Stimulated activated naive CD8-positive, alpha-beta T cell treated with anti-CD3 and anti-CD28 coated beads, Interleukin-15, amount 100 ng/mL, for 72 hours (primary cell): ENCODE results near the gene WDR5.

Experiments used
- ATAC-seq: fragments of 150-1000 bp; cut with Tn5 transposase; 2 replicates; pipeline ENCODE4 v1.10.0; 2021; ENCODE audit warnings: mild to moderate bottlenecking, moderate library complexity
- DNase-seq, 2 donors: peaks; one replicate each; pipeline ENCODE4 v3.0.0; 2021 to 2022
- H3K27ac Mint-ChIP-seq, 2 donors: one replicate each; pipeline ENCODE4 v1.8.0; 2022; ENCODE audit warnings: mild to moderate bottlenecking in 2 of 2, mixed read lengths in 2 of 2, moderate library complexity in 2 of 2
- H3K27me3 Mint-ChIP-seq: one replicate; pipeline ENCODE4 v1.8.0; 2022; ENCODE audit warnings: mixed read lengths
- H3K4me1 Mint-ChIP-seq: one replicate; pipeline ENCODE4 v1.8.0; 2022; ENCODE audit warnings: mild to moderate bottlenecking, mixed read lengths
- H3K4me3 Mint-ChIP-seq, 2 donors: one replicate each; pipeline ENCODE4 v1.8.0; 2022; ENCODE audit warnings: mild to moderate bottlenecking in 2 of 2, mixed read lengths in 2 of 2, moderate library complexity in 1 of 2
- H3K9me3 Mint-ChIP-seq, 2 donors: one replicate each; pipeline ENCODE4 v1.8.0; 2022; ENCODE audit warnings: mixed read lengths in 2 of 2

Gene WDR5

DNA sequence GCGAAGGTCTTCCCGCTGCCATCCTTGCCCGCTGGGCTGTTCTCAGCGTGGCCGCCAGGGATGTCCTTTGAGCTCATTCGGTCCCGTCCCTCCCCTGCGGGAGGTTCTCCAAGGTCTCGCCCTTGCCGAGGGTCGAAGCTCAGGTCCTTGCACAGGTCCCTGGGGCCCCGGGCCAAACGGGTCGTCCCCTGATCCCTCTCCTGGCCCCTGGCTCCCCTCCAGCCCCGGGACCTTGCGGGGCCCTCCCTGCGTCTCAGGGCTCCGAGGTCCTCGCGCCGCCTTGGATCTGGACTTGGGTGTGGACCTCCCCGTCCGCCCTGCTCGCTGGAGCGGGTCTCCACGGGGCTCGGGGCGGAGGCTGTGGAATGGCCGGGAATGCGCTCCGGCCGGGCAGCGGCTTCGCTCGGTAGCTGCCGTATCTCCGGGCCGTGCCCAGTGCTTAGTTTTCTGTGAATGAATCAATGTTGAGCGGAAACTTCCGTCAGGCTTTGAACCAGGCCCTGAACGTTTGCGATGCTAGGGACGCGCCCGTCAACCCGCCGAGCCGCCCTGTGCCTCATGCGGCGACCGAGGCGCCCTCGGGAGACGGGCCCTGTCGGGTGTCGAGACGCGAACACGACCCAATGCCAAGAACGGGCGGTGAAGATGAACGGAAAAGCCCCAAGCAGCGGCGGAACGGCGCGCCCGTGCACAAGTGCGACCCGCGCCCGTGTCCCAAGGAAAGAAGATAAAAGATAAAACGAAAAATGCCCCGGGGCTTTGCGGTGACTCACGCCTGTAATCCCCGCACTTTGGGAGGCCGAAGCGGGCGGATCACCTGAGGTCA lies 27.7 kb downstream of the WDR5 start:
- Mint-ChIP-seq H3K4me3 (no peak overlapping the region), H3K27ac (no peak overlapping the region), H3K9me3 (no peaks in the 10 kb centered on the region), H3K4me1 (peaks cover 14% of the 10 kb centered on the region), H3K27me3 (no peaks in the 10 kb centered on the region)
- ATAC-seq (peak; percentile 34), DNase-seq (peak; percentile 73 to 79)

DNA sequence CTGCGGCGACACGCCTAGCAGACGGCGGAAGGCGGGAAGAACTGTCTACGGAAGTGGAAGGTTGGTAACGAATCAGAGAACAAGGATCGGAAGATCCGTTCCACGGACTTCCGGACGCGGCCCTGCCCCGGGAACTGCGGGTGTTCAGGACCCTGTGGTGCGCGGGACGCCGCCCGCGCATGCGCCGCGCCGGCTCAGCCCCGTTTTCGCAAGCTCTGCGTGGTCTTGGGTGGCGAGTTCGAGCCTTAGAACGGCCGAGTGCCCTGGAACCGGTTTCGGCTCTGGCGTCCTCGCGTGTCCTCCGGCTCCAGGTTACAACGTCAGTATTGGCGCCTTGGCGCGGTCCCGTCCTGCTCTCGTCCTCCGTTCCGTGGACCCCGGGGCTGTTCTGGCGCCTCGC lies 29.0 kb downstream of the WDR5 start:
- no peak for DNase-seq
- H3K4me1 Mint-ChIP-seq, result peaks cover 14% of the 10 kb centered on the region
- H3K27ac Mint-ChIP-seq, result no peak overlapping the region
- no peaks in the 10 kb centered on the region for H3K9me3 Mint-ChIP-seq
- no peak overlapping the region for H3K4me3 Mint-ChIP-seq
- no peak for ATAC-seq
- no peaks in the 10 kb centered on the region for H3K27me3 Mint-ChIP-seq

DNA sequence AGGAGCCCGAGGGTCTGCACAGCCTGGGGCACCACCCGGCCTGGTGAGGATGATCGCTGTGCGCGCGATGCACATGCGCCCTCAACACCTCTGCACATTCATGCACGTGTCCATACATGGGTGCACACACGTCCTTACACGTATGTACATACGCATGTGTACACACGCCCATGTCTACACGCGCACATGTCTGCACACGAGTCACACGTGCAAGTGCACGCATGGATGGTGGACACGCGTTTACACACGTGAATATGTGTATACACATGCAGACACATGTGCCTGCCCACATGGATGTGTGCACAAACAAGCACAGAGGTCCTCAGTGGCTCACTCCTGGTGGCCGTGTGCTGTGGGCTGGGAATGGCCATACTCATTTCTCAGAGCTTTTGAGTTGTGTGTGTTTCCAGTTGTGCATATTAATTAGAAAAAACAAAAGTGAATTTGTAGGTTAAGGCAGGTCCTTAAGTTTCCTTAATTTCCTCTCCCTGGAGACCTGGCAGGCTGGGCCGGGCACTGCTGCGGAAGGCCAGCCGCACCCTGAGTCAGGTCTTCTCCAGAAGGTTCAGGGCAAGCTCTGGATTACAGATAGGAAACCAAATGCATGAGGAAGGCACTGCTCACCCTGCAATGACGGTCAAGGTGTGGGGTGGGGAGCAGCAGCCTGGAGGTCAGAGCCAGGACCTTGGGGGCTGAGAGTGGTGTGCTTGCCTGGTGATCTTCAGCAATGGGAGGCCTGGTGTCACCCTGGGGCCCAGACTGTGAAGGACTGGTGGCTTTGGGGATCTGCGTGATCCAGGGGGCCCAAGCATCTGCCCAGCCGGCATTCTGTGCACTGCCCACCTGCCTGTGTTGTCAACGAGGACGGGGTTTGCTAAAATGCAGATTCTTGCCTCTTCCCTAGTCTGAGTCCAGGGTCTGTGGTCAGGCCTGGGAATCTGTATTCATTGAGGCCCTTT lies 29.8 kb downstream of the WDR5 start:
- Mint-ChIP-seq H3K4me3 (no peak overlapping the region), H3K4me1 (peaks cover 14% of the 10 kb centered on the region), H3K27me3 (no peaks in the 10 kb centered on the region), H3K27ac (no peak overlapping the region), H3K9me3 (no peaks in the 10 kb centered on the region)
- ATAC-seq (no peak), DNase-seq (peak; percentile 45 to 54)

DNA sequence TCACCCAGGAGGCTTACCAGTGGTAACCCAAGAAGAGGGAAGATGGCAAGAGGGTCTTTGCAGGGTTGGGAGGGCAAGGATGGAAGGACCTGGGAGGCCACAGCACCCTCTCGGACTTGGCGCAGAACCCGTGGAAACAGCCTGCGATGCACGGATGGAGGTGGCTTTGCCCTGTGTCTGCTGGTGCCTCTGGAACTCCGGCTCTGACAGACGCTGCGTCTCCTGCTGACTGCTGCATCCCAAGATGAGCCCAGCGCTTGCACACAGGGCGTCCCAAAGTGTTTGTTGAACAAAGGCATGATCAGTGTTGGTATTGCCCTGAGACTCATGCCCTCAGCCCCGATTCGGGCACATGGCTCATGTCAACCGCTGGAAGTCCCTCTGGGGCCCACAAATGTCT lies 30.5 kb downstream of the WDR5 start:
- Mint-ChIP-seq H3K27me3 (no peaks in the 10 kb centered on the region), H3K27ac (no peak overlapping the region), H3K4me3 (peak overlapping the region in 1 of 2 donors; percentile 24), H3K4me1 (peaks cover 14% of the 10 kb centered on the region), H3K9me3 (no peaks in the 10 kb centered on the region)
- ATAC-seq (no peak), DNase-seq (no peak)

DNA sequence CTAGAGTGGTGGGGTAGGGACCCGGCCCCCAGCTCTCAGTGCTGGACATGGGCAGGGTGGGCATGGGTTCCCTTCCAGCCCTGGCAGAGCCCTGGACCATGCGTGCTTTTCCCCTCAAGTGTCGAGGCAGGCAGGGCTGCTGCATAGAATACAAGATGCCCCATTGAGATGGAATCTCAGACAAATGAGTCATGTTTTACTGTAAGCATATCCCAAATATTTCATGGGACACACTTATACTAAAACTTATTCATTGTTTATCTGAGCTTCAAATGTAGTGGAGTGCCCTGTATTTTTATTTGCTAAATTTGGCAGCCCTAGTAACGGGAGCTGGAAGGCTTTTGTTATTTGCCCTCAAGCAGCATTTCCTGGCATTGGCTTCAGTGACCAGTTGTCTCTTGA lies 31.6 kb downstream of the WDR5 start:
- Mint-ChIP-seq H3K27me3 (no peaks in the 10 kb centered on the region), H3K9me3 (no peaks in the 10 kb centered on the region), H3K4me3 (no peak overlapping the region), H3K4me1 (peaks cover 14% of the 10 kb centered on the region), H3K27ac (no peak overlapping the region)
- no peak for DNase-seq
- ATAC-seq, result no peak

DNA sequence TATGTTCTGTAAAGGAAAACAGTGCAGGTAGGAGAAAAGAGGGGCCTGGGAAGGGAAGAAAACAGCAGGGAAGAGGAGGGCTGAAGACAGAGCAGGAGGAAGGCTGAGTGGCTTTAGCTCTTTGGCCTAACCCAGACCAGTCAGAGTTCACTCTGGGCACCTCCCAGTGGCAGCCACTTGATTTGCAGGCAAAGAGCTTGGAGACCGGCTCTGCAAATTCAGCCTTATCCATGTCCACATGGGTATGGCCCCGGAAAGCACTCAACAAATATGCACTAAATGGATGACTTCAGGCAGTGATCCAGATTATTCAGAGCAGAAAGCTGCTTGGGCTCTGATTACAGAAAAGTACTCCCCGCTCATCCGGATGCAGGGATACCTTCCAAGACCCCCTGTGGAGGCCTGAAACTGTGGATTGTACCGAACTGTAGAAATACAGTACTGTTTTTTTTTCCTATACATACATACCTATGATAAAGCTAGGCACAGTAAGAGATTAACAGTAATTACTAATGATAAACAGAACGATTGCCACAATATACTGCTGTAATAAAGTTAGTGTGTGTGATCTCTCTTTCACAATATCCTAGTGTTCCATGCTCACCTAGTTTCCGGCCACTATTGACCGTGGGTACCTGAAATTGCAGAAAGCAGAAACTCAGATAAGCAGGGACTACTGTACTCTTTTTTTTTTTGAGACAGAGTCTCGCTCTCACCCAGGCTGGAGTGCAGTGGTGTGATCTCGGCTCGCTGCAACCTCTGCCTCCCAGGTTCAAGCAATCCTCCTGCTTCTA lies 33.1 kb downstream of the WDR5 start:
- Mint-ChIP-seq H3K27me3 (no peaks in the 10 kb centered on the region), H3K27ac (no peak overlapping the region), H3K4me3 (no peak overlapping the region), H3K9me3 (no peaks in the 10 kb centered on the region), H3K4me1 (peaks cover 14% of the 10 kb centered on the region)
- ATAC-seq, result no peak
- no peak for DNase-seq

DNA sequence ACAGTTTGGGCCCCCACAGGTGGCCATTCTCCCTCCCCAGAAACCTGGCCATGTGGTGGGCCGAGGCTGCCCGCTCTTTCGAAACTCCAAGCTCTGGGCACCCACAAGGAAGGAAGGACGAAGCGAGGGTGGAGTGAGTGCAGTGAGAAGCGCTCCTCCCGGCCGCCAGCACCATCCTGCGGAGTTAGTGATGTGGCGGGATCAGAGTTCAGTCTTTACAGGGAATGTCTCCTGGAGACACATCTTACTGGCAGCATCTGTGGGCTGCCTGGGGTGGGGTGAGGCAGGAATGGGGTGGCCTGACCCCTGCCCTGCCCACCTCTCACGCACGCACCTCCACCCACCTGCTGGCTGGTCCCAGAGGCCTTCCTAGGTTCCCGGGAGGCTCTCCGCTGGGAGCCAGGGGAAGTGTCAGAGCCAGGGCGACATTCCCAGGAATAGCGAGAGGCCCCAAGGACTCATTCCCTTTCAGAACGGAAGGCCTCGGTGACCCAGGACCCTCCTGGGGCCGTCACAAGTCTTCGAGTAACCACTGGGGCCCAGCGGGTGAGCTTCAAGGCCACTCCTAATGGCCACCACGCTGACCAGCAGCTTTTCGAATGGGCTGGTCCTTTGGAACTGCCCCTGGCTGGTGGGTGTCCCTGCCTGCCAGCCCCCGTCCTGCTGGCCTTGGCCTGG lies 34.0 kb downstream of the WDR5 start:
- H3K27ac Mint-ChIP-seq, result no peak overlapping the region
- H3K4me3 Mint-ChIP-seq, result no peak overlapping the region
- H3K4me1 Mint-ChIP-seq, result peaks cover 14% of the 10 kb centered on the region
- DNase-seq (no peak), ATAC-seq (no peak)
- peaks cover 3% of the 10 kb centered on the region for H3K27me3 Mint-ChIP-seq
- no peaks in the 10 kb centered on the region for H3K9me3 Mint-ChIP-seq

DNA sequence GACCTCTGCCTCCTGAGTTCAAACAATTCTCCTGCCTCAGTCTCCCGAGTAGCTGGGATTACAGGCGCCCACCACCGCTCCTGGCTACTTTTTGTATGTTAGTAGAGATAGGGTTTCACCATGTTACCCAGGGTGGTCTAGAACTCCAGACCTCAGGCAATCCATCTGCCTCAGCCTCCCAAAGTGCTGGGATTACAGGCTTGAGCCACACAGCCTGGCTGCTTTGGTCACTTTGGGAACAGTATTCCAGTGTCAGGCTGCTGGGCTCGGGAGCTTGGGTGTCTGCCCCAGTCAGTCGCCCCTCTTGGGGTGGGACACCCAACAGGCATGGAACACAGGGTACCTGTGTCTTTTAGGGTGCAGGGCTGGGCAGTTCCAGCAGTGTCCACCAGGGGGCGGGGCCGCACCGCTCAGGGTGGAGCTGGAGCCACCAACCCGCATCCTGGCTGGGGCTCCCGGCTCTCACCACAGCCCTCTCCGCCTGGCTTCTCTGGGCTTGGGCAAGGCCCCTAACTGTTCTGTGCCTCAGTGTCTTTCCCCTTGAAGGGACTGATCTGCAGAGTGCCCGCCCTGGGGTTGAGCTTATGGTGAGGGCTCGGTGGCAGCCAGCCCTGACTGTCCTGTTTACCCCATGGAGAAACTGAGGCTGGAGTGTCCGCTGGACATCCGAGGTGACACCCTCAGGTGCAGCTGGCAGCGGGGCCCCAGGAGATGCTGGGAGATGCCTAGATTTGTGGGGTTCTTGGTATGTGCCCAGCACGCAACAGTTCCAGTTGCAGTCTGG lies 34.8 kb downstream of the WDR5 start:
- ATAC-seq, result no peak
- peaks cover 10% of the 10 kb centered on the region for H3K4me1 Mint-ChIP-seq
- DNase-seq, result no peak
- H3K4me3 Mint-ChIP-seq, result no peak overlapping the region
- H3K27me3 Mint-ChIP-seq, result peaks cover 6% of the 10 kb centered on the region
- H3K27ac Mint-ChIP-seq, result no peak overlapping the region
- no peaks in the 10 kb centered on the region for H3K9me3 Mint-ChIP-seq

DNA sequence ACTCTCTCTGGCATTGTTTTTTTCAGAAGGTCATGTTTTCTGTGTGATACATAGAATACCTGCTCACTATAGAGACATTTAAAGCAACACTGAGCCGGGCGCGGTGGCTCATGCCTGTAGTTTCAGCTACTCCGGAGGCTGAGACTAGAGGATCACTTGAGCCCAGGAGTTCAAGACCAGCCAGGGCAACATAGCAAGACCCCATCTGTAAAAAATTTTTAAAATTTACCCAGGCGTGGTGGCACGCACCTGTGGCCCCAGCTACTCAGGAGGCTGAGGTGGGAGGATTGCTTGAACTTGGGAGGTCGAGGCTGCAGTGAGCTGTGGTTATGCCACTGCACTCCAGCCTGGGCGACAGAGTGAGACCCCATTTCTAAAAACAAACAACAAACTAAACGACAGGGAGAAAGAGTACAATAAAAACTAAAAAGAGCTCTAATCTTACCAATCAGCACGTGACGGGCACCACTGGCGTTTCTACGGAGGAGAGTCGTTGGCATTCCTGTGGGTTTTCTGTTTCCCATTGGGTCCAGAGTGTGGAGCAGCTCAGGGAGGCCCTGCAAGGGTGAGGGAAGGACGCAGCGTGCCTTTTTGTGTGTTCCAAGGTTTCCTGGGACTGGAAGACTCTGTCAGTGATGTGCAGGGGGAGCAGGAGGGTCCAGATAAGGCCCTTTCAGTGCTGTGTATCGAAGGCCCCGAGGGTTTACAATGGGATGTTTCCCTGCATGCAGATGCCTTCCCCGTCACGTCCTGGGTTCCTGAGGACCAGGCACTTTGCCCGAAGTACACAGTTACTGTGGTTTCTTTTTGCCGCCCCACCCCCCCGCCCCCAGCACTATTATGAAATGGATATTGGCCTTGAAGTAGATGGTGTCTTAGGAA lies 35.7 kb downstream of the WDR5 start:
- Mint-ChIP-seq H3K9me3 (no peaks in the 10 kb centered on the region), H3K27me3 (peaks cover 6% of the 10 kb centered on the region), H3K4me3 (no peak overlapping the region), H3K27ac (no peak overlapping the region), H3K4me1 (peaks cover 2% of the 10 kb centered on the region)
- DNase-seq (no peak), ATAC-seq (no peak)

DNA sequence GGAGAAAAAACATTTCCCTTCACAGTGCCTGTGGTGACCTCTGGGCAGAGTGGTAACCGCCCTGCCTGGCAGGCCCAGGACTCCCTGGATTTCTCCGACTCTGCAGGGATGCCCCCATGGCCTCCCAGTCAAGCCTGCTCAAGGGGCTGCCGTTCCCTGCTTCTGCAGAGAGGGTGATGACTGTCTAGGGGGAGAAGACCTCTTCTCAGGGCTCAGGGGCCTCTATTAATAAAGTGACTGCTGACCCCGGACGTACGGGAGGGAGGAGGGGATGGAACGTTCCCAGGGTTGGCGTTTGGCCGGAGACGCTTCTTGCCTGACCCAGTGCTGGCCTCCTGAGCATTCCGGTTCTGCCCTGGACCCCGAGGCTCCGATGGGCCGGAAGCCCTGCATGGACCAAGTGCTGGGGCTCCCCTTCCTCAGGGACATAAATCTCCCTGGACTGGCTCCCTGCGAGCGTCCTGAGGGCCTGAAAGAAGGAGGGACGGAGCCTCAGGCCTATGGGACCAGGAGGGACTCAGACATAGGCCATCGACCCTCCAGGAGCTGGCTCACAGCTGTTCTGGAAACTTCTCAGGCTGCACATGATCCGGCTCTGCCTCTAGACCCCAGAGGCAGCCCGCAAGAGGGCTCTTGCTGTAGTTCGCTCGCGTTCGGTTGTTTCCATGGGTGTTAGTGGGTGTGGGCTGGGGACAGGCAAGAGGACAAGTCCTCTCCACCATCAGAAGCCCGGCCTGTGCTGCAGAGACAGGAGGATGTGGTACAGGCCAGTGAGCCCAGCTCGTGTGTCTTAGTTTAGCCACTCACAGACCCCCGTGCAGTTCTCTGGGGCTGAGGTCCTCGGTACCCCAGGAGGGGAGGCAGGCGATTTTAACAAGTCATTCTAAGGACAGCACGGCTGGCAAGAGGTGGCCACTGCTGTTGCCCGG lies 36.6 kb downstream of the WDR5 start:
- Mint-ChIP-seq H3K4me1 (no peaks in the 10 kb centered on the region), H3K9me3 (no peaks in the 10 kb centered on the region), H3K4me3 (no peak overlapping the region), H3K27me3 (peaks cover 7% of the 10 kb centered on the region), H3K27ac (no peak overlapping the region)
- ATAC-seq, result no peak
- no peak for DNase-seq

DNA sequence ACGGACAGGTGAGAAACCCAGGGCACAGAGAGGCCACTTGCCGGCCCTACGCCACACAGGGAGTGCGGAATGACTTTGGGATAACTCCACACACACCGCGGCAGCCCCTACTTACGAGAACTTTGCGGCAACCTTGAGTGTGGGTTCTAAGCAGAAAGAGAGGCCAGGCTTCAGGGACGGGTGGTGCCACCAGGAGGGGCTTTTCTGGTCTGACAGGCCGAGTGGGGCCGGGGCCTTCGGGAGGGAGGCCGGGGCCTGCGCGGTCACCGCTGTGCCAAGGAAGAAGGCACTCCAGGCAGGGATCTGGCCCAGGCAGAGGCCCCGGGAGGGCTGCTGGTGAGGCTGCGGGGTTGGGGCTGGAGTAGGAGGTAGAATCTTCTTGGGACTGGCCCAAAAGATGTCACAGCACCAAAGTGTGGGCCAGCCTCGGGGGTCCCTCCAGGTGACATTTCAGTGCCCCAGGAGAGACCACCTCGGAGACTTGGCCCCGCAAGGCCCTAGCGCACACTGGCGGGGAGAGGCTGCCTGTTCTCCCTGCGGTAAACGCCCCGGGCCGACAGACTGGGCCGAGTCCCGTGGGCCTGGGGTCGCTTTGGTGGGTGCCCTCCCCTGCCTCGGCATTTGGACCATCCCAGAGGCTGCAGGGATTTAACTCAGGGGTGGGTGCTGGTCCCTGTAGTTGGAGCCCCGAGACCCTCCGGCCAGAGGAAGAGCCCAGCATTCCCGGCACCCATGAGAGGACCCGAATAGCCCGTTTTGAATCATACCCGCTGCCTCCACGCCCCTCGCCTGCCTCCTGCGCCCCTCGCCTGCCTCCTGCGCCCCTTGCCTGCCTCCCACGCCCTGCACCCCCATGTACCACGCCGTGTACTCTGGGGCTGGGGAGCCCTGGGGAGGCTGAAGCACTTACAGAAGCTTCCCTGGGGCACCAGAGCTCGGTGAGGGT lies 37.5 kb downstream of the WDR5 start:
- no peak for ATAC-seq
- no peak for DNase-seq
- H3K4me3 Mint-ChIP-seq, result no peak overlapping the region
- no peaks in the 10 kb centered on the region for H3K9me3 Mint-ChIP-seq
- H3K27me3 Mint-ChIP-seq, result peaks cover 17% of the 10 kb centered on the region
- no peak overlapping the region for H3K27ac Mint-ChIP-seq
- no peaks in the 10 kb centered on the region for H3K4me1 Mint-ChIP-seq

DNA sequence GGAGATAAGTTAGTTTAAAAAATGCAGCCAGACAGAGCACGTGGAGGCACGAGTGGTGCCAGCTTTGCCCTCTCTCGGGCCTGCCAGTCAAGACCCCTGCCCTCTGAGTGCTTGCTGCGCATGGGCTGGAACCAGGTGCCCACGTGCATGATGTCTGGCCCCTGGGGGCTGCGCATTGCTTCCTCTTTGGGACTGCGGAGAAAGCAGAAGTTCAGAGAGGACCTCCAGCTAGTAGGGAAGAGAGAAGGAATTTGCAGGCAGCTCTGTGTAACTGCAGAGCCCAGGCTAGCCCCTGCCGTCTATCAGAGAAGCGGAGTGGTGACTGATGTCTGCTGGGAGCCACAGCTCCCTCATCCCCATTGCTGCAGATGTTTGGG lies 38.2 kb downstream of the WDR5 start:
- H3K4me3 Mint-ChIP-seq, result no peak overlapping the region
- no peak for ATAC-seq
- no peak for DNase-seq
- peaks cover 3% of the 10 kb centered on the region for H3K4me1 Mint-ChIP-seq
- H3K27ac Mint-ChIP-seq, result no peak overlapping the region
- no peaks in the 10 kb centered on the region for H3K9me3 Mint-ChIP-seq
- H3K27me3 Mint-ChIP-seq, result peaks cover 23% of the 10 kb centered on the region
